HG03442 (cell line): ENCODE data around the gene FANK1.

ENCODE experiments used
- ATAC-seq: cut with Tn5 transposase; IDR thresholded peaks from one replicate; pipeline ENCODE4 v1.9.1; 2021; ENCODE audit warnings: mild to moderate bottlenecking, moderate library complexity; ENCODE audit not compliant: unreplicated experiment

Gene FANK1, protein sequence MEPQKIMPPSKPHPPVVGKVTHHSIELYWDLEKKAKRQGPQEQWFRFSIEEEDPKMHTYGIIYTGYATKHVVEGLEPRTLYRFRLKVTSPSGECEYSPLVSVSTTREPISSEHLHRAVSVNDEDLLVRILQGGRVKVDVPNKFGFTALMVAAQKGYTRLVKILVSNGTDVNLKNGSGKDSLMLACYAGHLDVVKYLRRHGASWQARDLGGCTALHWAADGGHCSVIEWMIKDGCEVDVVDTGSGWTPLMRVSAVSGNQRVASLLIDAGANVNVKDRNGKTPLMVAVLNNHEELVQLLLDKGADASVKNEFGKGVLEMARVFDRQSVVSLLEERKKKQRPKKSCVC

DNA sequence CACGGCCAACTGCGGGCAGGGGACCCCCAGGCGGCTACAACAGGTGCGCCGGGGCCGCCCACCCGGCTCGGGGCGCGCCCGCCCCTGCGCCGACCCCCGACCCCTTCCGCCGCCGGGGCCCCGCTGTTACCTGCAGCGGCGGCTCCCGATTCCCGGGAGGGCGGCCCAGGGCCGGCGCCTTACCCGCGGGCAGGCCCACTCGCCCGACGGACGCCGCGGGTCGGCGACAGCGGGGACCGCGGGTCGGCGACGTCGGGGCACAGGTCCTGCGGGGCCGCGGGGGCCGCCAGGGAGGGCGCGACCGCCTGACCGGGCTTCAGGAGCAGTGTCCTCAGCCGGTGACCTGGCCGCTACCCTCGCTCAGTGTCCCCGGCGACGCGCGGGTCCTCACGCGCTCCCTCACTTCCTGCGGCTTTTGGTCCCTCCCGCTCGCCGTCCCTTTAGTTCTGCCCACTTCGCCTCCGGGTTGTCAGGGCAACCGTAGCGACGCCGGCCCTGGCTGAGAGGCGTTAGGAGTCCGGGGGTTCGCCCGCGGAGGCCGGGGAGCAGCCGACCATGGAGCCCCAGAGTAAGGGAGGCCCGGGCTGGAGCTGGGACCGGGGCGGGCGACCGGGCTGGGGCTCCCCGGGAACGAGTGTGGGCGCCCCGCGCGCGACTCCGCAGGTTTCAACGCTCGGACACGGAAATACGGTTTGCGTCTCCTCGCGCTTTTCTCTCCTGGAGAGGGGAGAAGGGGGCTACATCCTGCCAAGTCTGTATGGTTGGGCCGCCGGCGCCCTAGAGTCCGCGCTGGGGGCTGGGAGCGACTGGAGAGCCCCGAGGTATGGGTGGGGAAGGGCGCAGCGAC lies at the start of gene FANK1:
Gene FANK1 (plus strand): TSS at position 477 of the 847 bp plus-strand sequence. CDS start 79 bp downstream, at position 556.
- ATAC-seq, result peak; percentile 84

DNA sequence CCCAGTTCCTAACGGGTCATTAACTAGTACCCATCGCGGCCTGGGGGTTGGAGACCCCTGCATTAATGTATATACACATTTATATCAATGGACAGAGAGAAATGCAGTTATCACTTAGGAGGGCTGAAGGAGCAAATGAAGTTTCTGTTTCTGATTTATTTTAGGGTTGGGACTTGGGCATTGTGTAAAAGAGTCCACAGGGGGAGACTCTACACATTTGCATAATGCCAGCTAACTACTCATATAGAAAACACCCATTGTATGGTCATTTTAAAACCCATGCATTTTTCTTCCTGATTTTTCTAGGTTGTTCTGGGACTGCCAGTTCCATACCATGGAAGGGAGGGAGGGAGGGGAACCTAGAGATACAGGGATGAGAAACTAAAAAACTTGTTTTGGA lies 49.5 kb upstream of the FANK1 start:
- ATAC-seq, result peak; percentile 70

DNA sequence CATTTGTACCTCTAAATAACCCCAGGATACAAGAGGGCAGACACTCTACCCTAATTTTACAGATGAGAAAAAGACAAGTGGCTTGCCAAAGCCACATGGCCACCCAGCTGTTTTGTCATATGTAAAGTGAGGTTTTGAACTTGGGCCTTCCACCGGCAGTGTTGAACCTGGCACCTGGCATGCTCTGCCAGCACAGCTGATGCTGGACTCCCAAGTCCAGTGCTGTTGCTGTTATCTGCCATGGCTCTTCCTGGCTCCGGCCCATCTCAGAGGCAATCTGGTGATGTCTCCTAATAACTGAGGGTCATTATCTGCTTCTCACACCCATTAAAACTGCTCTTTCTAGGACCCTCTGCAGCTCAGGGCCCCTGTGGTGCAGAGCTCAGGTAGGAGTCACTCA lies 48.0 kb upstream of the FANK1 start:
- no peak for ATAC-seq

DNA sequence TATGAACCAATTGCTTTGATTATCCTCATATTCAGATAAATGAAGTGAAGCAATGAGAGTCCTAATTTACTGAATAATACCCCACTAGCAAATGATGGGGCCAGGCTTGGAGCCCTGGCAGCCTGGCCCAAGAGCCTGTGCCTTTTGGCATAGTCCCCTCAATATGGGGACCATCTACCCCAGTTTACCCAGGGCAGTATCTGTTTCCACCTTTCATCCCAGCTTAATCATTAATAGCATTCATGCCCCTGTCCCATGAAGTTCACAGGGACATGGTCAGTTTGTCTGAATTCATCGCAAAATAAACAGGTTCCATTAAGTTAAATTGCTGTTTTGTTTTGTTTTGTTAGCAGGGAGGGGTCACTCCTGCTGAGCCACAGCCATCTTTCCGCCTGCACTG lies 47.5 kb upstream of the FANK1 start:
- no peak for ATAC-seq

DNA sequence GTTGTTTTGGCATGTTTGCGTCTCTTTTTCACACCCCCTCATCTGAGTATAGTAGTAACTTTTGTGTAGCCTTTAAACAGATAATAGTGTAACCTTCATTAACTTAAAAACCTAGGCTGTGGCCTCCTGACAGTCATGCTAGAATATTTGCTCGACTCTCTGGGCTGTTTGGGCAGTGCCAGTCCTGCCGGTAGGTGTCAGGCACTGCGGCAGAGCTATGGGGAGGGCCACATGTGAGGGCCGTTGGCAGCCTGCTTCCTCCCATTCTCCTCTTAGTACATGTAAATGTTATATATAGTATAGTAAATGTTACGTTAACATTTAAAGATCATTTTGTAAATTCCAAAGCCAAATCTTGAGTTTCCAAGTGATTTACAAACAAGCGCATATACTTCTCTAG lies 46.9 kb upstream of the FANK1 start:
- ATAC-seq, result no peak

DNA sequence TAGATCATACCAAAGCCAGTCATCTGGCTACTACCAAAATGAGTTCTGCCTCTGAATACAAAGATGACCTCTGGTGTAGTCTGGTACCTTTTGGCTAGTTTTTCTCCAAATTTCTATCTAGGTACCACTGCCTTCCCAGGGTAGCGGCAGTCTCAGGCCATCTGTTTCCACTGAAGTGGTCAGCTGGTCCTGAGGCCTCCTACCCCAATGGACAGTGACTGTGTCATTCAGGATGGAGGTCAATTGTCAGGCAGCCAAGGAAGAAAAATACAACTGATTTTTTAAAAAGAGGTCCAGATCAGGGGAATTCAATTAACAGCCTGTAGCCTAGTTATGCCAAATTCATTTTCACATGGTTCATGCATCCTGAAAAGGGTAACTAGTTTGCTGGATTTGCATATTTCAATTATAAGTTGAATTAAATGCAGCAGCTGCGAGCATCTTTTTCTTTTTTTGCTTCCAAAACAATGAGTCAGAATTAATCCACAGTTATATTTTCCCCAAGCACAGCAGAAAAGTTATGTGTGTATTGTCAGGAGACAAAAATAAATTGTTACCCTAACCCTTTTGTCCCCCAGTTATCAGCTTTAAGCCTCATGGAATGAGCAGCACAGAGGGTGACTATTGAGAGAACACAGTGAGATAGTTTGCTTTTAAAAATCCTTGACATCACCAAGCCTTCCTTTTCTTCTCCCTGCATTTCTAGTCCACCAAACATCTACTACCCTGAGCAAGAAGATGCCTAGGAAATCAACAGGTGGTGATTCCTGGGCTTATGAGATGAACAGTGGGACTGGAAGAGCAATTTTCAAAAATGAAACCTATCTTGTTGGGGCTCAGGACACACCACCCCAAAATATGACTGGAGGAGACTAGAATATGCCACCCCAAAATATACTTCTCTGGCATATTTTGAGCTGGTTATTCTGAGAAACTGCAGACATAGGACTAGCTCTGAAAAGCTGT lies 45.3 kb upstream of the FANK1 start:
- ATAC-seq, result no peak

DNA sequence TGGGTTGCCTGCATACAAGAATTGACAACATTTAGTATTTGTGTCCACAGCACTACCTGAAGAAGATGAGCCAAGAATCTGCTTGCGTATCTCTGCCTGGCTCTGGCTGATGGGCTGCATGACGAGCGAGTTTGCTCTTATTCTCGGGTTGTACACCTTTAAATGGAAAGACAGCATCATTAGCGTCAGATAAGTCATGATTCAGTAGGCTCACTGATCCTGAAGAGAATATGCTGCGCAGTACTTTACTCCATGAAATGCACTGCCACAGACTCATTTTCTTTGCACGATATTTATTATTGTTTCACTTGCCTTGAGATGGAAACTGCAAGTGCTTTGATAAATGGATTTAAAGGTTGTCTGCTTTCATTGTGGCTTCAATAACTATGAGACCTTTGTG lies 43.9 kb upstream of the FANK1 start:
- ATAC-seq, result no peak

DNA sequence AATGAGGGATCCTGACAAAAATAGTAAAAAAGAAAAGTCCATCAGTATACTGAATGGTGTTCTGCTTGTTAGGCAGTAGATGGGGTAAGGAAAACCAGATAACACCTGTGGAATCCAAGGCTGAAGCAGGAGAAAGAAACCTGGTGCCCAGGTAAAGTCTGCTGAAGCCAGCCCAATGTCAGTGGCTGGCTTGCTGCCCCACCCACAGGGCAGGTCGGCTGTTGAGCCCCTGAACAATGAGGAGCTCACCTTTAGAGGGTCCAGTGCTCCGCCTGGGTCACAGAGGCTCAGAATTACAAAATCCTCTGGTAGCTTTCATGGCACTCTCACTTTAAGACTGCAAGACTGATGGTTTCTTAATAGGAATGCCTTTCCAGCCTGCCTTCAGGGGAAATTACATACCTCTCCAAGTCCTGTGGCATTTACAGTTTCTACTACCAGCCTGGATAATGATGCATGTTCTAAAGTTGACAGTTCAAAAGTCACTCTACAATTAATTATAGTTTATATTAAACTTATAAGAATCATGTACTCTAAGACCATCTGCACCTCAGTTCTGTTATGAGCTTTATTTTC lies 39.1 kb upstream of the FANK1 start:
- no peak for ATAC-seq

DNA sequence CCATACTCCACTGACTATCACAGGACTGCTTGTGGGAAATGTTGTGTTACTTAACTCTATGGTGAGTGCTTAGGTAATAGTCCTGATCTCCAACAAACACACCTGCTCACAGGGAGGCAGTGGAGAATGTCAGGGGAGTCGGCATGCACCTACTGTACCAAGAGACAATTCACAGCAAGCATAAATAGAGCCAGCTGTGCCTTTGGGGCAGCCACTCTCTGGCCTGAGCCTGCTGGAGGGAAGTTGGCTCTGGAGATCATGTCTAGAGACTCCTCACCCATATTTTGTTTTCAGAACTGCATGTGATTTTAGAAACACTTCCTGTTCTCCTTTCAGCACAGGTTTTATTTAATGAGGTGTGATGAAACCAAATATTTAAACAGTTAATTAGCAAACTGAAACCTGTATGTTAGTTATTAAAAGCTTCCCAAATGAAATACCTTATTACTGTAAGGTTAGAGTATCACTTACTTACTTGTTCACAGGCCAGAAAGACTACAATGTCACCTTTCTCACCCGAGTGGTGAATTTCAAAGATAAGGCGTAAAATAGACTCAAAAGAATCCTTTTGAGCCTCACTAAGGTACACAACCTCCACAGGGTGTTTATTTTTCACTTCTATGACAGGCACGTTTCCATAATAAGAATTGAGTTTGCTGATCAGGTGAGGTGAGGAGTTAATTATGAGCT lies 37.1 kb upstream of the FANK1 start:
- no peak for ATAC-seq

DNA sequence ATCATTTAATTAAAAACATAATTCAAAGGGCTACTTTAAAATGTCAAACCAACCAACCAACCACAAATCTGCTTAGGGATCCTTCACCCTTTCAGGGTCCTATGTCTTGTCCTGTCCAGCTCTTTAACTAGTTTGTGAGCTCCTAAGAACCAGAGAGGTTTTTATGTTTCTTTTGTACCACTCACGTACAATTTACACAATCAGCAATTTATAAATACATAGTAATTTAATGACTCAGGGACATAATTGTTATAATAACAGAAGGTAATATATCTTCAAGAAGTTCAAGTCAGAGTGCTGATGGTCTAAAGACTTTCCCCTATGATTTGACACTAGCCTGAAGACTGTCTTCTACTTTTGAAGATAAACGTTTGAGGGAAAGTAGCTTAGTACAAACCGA lies 31.2 kb upstream of the FANK1 start:
- no peak for ATAC-seq

DNA sequence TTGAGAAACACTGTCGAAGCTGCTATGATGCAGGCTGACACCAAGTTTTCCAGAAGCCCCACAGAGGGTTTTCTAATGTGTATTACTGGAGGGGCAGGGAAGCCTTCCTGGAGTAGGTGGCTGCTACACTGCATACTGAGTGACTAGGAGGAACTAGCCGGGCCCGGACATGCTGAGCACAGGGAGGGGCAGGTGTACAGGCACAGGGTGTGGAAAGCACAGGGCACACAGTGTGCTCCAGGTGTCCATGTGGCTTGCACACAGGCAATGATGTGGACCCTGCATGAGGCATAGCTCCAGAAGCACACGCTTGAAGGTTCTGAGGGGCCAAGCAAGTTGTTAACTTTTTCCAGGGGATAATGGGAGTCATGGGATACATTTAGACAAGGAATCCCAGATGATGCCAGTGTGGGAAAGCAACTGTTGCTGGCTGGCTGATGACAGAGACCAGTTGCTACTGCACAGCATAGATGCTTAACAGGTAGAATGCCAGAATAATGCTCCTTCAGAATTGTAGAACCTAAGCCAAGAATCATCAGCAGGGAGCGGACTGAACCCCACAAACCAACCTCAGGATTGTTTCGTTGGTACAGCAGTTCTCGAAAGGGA lies 29.8 kb upstream of the FANK1 start:
- no peak for ATAC-seq

DNA sequence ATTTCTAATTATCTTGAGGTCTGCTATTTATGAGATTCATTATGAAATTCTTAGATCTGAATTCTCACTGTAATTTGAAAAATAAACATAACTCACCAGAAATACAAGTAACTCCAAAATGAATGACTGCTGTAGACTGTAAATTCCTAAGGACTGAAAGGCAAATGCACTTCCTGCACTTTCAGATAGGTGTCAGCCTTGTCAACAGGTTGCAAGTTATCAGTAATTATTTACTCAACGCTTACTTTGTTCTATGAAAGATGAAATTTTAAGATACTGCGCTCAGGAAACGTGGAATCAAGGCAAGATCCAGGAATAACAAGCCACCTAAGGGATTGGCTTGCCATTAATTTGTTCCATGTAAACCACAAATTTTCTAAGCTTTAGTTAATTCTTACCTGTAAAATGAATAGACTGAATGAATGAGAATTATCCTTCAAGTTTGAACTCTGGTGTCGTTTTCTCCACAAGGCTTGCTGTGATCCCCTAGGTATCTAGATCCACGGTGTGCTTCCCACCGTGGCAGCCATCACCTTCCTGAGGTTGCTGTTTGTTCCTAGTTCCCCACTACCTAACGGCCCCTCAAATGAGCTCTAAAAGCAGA lies 27.9 kb upstream of the FANK1 start:
- ATAC-seq, result peak; percentile 90

DNA sequence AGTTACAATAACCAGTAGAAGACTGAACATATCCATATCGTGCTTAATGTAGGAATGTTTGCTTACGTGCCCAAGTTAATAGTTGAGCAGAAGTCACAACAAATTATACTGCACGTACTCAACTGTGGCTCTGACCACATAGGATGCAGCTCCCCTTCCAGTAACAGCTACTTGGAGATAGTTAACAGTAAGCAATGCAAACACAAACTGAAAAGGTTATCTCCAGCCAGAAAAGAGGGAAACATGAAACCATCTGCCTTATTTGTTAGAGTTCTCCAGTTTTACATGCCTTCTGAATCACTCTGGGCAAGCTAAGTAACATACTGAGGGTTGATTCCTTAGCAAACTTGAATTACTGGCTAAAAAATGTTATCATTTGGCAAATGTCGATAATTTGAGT lies 25.0 kb upstream of the FANK1 start:
- ATAC-seq, result no peak

DNA sequence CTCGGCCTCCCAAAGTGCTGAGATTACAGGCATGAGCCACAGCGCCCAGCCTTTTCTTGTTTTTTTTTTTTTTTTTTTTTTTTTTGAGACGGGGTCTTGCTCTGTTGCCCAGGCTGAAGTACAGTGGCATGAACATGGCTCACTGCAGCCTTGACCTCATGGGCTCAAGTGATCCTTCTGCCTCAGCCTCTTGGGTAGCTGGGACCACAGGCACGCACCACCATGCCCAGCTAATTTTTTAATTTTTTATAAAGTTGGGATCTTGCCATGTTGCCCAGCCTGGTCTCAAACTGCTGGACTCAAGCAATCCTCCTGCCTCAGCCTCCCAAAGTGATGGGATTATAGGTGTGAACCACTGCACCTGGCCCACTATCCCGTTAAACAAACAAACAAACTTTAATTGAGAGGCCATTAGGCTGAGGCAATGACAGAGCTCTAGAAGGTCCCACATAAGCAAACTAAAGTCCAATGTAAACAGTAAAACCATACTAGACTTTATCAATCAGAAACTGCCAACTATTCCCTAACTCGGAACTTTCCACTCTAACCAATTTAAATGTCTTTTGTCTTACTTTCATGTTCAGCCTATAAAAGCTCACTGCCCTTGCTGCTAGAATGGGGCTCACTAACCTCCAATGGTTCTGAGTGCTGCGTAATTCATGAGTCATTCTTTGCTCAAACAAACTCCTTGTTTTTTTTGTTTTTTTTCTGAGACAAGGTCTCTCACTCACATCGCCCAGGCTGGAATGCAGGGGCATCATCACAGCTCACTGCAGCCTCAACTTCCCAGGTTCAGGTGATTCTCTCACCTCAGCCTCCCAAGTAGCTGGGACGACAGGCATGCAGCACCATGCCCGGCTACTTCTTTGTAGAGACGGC lies 17.2 kb upstream of the FANK1 start:
- no peak for ATAC-seq

DNA sequence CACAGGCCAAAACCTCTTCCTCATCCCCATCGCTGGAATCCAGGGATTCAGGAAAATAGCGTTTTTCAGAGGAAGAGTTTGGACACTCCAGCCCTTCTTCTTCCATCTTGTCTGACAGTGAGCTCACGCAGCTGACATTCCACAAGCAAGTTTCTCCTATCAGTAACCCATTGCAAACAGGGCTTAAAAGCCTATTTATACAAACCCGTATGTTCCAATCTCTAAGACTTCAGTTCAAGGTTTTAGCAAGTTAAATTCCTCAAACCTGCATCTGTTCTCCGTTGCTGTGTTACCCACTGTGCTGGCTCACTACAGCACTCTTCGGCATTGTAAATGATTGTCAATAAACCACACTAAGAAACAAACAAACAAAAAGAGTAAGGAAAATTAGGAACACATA lies 15.6 kb upstream of the FANK1 start:
- no peak for ATAC-seq

DNA sequence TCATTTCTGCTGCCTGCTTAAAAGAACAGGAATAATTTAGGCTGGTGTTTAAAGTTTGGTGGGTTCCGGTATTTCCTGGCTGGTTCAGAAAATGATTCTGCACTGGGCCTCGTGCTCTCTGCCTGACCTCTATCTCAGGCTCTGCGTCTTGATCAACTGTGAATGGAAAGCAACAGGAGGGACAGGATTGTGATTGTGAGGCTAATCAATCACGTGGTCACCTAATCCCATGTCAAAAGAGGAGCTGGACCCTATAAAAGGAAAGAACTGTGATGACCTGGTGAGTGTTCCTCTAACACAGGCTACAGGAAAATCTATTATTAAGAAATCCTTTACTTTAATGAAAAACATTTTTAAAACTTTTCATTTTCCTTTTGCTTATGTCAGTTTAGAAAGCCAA lies 15.2 kb upstream of the FANK1 start, which contains the start of gene DHX32:
Gene DHX32 (minus strand): TSS at position 101 of the 400 bp plus-strand sequence. CDS start 468 bp downstream, outside the sequence.
- no peak for ATAC-seq

DNA sequence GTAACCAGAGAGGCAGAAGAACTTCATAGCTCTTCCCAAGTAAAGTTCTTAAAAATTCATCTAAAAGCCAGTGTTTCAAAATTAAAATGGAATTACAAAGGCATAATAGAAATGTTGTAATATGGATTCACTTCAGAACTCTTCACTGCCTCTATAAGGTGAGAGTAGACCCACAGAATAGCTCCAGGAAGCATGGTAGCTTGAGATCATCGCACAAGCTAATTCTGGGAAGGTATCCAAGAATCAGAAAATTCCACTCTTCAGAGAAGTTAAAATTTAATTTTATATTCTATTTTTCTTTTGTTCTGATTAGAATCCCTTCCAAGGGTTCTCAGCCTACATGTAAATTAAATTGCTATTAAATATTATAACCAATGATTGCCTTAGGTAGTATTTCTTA lies 13.8 kb upstream of the FANK1 start:
- no peak for ATAC-seq

DNA sequence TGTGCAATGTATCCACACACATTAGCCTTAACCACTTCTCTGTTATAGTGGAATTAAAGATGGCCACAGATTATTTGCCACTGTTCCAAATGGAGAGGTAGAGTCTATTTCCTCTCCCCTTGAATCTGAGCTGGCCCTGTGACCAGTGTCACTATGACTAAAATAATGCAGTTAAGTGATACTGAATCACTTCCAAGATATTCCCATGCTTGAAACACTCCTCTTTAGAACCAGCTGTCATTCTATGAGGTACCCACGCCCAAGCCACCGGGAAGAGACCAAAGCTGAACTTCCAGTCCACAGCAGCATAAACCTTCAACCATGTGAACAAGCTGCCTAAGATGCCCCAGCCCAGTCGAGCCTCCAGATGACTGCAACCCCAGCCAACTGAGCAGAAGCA lies 13.2 kb upstream of the FANK1 start:
- no peak for ATAC-seq
